Osteoblast (primary cell): Measurements from ENCODE around the gene C1QTNF7. TPM values are rescaled to one million over a fixed set of nuclear protein-coding genes. Genes with fewer than 3 reads are reported as not detected.

Experiments
- DNase-seq: peaks from one replicate; pipeline ENCODE4 v3.0.0; 2011; ENCODE audit warnings: low spot score, mixed read lengths; ENCODE audit not compliant: insufficient read length; ENCODE audit errors: missing footprints
- H2AFZ ChIP-seq: 2 replicates; pipeline ENCODE4 v1.6.0; 2011; ENCODE audit warnings: mild to moderate bottlenecking, low read length
- H3K27ac ChIP-seq: 2 replicates; pipeline ENCODE4 v1.5.1; 2011; ENCODE audit warnings: mild to moderate bottlenecking, low read depth, low read length, moderate library complexity
- H3K27me3 ChIP-seq: 2 replicates; pipeline ENCODE4 v1.6.0; 2012; ENCODE audit warnings: mild to moderate bottlenecking, control low read depth, inconsistent platforms, low read length, moderate library complexity; ENCODE audit not compliant: insufficient read depth
- H3K36me3 ChIP-seq: 2 replicates; pipeline ENCODE4 v1.5.1; 2011; ENCODE audit warnings: mild to moderate bottlenecking, low read length, control low read depth, moderate library complexity; ENCODE audit not compliant: insufficient read depth
- H3K4me1 ChIP-seq: 2 replicates; pipeline ENCODE4 v1.5.1; 2011; ENCODE audit warnings: mild to moderate bottlenecking, low read length, control low read depth, moderate library complexity; ENCODE audit not compliant: insufficient read depth
- H3K4me2 ChIP-seq: 2 replicates; pipeline ENCODE4 v1.6.0; 2011; ENCODE audit warnings: mild to moderate bottlenecking, low read length; ENCODE audit not compliant: insufficient read depth
- H3K4me3 ChIP-seq: fragments of 200-600 bp; sonication (generic); 3 replicates; pipeline ENCODE4 v1.5.1; 2012; ENCODE audit warnings: mild to moderate bottlenecking, low read length, inconsistent platforms; ENCODE audit not compliant: insufficient read depth
- H3K79me2 ChIP-seq: 2 replicates; pipeline ENCODE4 v1.6.0; 2012; ENCODE audit warnings: mild to moderate bottlenecking, low read length, control low read depth, inconsistent platforms; ENCODE audit not compliant: insufficient read depth
- H3K9me3 ChIP-seq: 2 replicates; pipeline ENCODE4 v1.5.1; 2011; ENCODE audit warnings: low read depth, low read length, control low read depth
- H4K20me1 ChIP-seq: 2 replicates; pipeline ENCODE4 v1.6.0; 2012; ENCODE audit warnings: mild to moderate bottlenecking, low read length, control low read depth; ENCODE audit not compliant: insufficient read depth
- total RNA-seq: library from RNA; depleted of rRNA; stranded (reverse); fragments of >200 nt; gene quantifications from 2 replicates; pipeline ENCODE4 v1.2.3, GENCODE V29; 2012
- TF ChIP-seq, protein P1 (sequence below): IDR thresholded peaks from 2 replicates; pipeline ENCODE4 v1.5.1; 2011; ENCODE audit warnings: mild to moderate bottlenecking, low read depth, low read length, moderate library complexity; ENCODE audit errors: extremely low read depth

Gene C1QTNF7
- total RNA-seq, 1 donor = 0.72 TPM

DNA sequence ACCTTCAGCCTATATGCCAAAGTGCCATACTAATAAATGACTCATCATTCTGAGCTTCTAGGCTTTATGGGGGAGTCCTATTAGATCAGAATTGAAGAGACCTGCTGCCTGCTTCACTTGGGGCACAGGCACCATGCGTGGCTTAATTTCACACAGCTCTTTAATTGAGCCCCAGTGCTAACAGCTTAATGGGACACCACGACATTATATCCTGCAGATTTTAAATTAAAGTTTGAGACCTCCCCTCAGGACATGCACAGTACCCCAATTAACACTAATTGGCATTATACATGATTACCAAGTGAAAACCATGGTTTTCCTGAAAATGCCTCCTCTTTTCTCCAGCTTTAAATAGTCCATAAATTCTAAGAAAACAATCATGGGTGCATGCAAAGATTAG lies 6.8 kb downstream of the C1QTNF7 start:
- H3K27ac ChIP-seq = no peak overlapping the region
- no peak overlapping the region for H2AFZ ChIP-seq
- DNase-seq = no peak
- H3K4me3 ChIP-seq = no peak overlapping the region
- H4K20me1 ChIP-seq = no peaks in the 10 kb centered on the region
- no peaks in the 10 kb centered on the region for H3K9me3 ChIP-seq
- peaks cover 23% of the 10 kb centered on the region for H3K4me1 ChIP-seq
- no peaks in the 10 kb centered on the region for H3K79me2 ChIP-seq
- H3K4me2 ChIP-seq = no peak overlapping the region
- no peaks in the 10 kb centered on the region for H3K36me3 ChIP-seq
- H3K27me3 ChIP-seq = no peaks in the 10 kb centered on the region
- TF ChIP-seq, protein P1, sequence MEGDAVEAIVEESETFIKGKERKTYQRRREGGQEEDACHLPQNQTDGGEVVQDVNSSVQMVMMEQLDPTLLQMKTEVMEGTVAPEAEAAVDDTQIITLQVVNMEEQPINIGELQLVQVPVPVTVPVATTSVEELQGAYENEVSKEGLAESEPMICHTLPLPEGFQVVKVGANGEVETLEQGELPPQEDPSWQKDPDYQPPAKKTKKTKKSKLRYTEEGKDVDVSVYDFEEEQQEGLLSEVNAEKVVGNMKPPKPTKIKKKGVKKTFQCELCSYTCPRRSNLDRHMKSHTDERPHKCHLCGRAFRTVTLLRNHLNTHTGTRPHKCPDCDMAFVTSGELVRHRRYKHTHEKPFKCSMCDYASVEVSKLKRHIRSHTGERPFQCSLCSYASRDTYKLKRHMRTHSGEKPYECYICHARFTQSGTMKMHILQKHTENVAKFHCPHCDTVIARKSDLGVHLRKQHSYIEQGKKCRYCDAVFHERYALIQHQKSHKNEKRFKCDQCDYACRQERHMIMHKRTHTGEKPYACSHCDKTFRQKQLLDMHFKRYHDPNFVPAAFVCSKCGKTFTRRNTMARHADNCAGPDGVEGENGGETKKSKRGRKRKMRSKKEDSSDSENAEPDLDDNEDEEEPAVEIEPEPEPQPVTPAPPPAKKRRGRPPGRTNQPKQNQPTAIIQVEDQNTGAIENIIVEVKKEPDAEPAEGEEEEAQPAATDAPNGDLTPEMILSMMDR = no peak

DNA sequence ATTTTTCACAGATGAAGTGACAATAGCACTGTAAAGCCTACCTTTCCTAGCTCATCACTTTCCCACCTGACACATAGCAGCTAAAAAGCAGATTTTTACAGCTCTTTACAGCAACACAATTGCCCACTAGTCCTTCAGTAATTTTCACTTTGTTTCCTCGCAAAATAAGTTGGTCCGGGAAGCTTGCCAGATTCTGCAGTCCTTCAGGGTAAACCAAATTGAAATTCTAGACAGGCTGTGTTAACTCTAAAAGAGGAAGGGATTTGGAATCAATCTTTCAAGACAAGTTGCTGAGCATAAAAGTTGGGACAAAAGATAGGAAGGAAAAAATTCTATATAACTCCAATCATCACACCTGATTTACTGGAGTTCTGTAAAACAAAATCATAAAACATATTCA lies 8.7 kb downstream of the C1QTNF7 start:
- Histone ChIP-seq H3K27me3 (no peaks in the 10 kb centered on the region), H3K4me1 (peaks cover 23% of the 10 kb centered on the region), H2AFZ (no peak overlapping the region), H3K4me2 (peak overlapping the region; percentile 18), H4K20me1 (no peaks in the 10 kb centered on the region), H3K36me3 (no peaks in the 10 kb centered on the region), H3K4me3 (no peak overlapping the region), H3K79me2 (no peaks in the 10 kb centered on the region), H3K9me3 (no peaks in the 10 kb centered on the region), H3K27ac (no peak overlapping the region)
- DNase-seq = no peak
- TF ChIP-seq, protein P1 = no peak

DNA sequence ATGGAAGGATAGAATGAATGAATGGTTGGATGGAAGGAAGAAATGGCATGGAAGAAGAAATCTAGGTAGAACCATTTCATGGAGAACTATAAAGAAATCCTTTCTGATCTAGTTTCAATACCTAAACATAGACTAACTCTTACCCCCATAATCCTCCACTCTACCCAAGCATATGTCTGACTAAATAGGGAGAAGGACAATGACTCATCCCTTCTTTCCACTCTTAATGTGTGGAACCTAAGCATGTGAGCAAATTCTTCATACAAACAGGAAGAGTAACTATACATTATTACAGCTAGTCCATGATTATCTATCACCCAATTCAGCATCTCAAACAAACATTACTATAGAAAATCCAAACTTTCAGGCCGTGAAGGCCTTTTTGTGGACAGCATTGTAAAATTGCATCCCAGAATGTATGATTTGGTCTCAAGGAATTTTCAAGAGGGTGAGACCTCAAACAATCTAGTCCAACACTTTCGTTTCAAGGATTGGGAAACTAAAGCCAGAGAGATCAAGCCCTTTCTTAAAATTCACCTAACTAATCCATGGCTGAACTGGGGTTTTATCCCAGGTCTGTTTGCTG lies 11.2 kb downstream of the C1QTNF7 start:
- H3K4me2 ChIP-seq = peak overlapping the region; percentile 16
- no peaks in the 10 kb centered on the region for H3K9me3 ChIP-seq
- H3K79me2 ChIP-seq = no peaks in the 10 kb centered on the region
- peaks cover 16% of the 10 kb centered on the region for H3K4me1 ChIP-seq
- H2AFZ ChIP-seq = peak overlapping the region; percentile 48
- no peaks in the 10 kb centered on the region for H4K20me1 ChIP-seq
- no peak overlapping the region for H3K4me3 ChIP-seq
- no peak overlapping the region for H3K27ac ChIP-seq
- no peaks in the 10 kb centered on the region for H3K36me3 ChIP-seq
- no peaks in the 10 kb centered on the region for H3K27me3 ChIP-seq
- TF ChIP-seq, protein P1 = no peak
- DNase-seq = peak; percentile 59

DNA sequence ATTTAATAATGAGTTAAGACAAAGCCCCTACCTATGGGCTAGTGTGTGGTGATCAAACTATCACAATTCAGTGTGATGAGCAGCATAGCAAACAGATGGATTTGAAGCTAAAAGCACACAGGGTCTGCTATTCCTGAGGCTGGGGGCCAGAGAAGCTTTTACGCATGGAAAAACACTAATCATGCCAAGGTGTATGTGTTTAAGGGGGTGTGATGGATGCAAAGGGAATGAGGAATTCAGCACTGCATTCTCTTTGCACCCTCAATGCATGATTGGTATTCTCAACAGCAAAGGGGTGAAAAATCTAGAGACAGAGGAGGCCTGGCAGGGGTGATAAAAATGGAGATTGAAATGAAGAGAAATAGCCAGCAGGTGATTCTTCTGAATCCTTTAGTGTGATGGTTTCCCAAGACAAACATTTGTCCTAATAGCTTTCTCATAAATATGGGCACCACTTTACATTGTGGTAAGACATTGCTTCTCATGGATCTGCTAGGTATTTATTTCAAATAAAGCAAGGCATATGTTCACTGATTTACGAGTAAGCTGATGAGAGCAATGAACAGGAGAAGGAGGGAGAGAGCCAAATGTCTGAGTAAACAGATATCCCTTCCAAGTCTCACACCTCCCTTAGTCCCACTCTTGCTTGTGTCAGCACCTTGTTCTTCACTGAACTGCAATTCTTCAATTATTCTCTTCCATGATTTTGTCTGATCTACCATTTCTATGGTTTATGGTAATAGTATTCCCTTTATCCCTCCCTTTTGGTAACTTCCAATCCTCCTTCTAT lies 15.7 kb downstream of the C1QTNF7 start:
- Histone ChIP-seq H4K20me1 (no peaks in the 10 kb centered on the region), H3K79me2 (no peaks in the 10 kb centered on the region), H3K4me3 (no peak overlapping the region), H2AFZ (no peak overlapping the region), H3K4me1 (peaks cover 9% of the 10 kb centered on the region), H3K9me3 (no peaks in the 10 kb centered on the region), H3K27me3 (no peaks in the 10 kb centered on the region), H3K27ac (no peak overlapping the region), H3K36me3 (no peaks in the 10 kb centered on the region), H3K4me2 (no peak overlapping the region)
- DNase-seq = peak; percentile 8
- TF ChIP-seq, protein P1 = no peak
